OCI-LY1 (cell line): ENCODE measurements around the gene MYD88.

ENCODE experiments used
- H2AFZ ChIP-seq: fragments of 200-600 bp; sonication (generic), shearing (Covaris generic); 2 replicates; pipeline ENCODE4 v1.6.0; 2014; ENCODE audit warnings: antibody characterized with exemption, mild to moderate bottlenecking, low read length
- H3F3A ChIP-seq: fragments of 200-600 bp; sonication (generic), shearing (Covaris generic); 2 replicates; pipeline ENCODE4 v1.6.0; 2014; ENCODE audit warnings: mild to moderate bottlenecking, antibody characterized with exemption, low read length, moderate library complexity; ENCODE audit not compliant: insufficient read depth
- H3K27ac ChIP-seq: fragments of 200-600 bp; sonication (generic); 2 replicates; pipeline ENCODE4 v1.5.1; 2014; ENCODE audit warnings: low read length, mixed run types, mild to moderate bottlenecking, low read depth; ENCODE audit not compliant: poor library complexity, severe bottlenecking
- H3K27me3 ChIP-seq: fragments of 200-600 bp; sonication (generic); 2 replicates; pipeline ENCODE4 v1.6.0; 2014; ENCODE audit warnings: antibody characterized with exemption, mild to moderate bottlenecking, low read length, moderate library complexity; ENCODE audit not compliant: insufficient read depth
- H3K36me3 ChIP-seq: fragments of 200-600 bp; sonication (generic); 2 replicates; pipeline ENCODE4 v1.6.1; 2014; ENCODE audit warnings: mild to moderate bottlenecking, antibody characterized with exemption, low read length, moderate library complexity, mixed read lengths; ENCODE audit not compliant: insufficient read depth
- H3K4me1 ChIP-seq: fragments of 200-600 bp; sonication (generic); 2 replicates; pipeline ENCODE4 v1.5.1; 2014; ENCODE audit warnings: mild to moderate bottlenecking, low read length, moderate library complexity; ENCODE audit not compliant: insufficient read depth, severe bottlenecking
- H3K4me2 ChIP-seq: fragments of 200-600 bp; sonication (generic), shearing (Covaris generic); 2 replicates; pipeline ENCODE4 v1.6.1; 2014; ENCODE audit warnings: low read length
- H3K4me3 ChIP-seq: fragments of 200-600 bp; sonication (generic); 2 replicates; pipeline ENCODE4 v1.5.1; 2014; ENCODE audit warnings: low read length, low read depth, mild to moderate bottlenecking, mixed read lengths; ENCODE audit not compliant: poor library complexity, severe bottlenecking
- H3K79me2 ChIP-seq: fragments of 200-600 bp; shearing (Covaris generic); 2 replicates; pipeline ENCODE4 v1.6.1; 2016; ENCODE audit warnings: mixed run types, low read length, mixed read lengths; ENCODE audit not compliant: insufficient read depth
- H3K9ac ChIP-seq: fragments of 200-600 bp; sonication (generic), shearing (Covaris generic); 2 replicates; pipeline ENCODE4 v1.6.1; 2014; ENCODE audit warnings: mild to moderate bottlenecking, low read length, mixed read lengths
- H3K9me2 ChIP-seq: fragments of 200-600 bp; sonication (generic), shearing (Covaris generic); 2 replicates; pipeline ENCODE4 v1.6.1; 2014; ENCODE audit warnings: low read depth, mild to moderate bottlenecking, low read length, mixed read lengths
- H3K9me3 ChIP-seq: fragments of 200-600 bp; shearing (Covaris generic); 2 replicates; pipeline ENCODE4 v1.6.1; 2014; ENCODE audit warnings: low read length, mixed read lengths
- H4K20me1 ChIP-seq: fragments of 200-600 bp; sonication (generic), shearing (Covaris generic); 2 replicates; pipeline ENCODE4 v1.6.0; 2016; ENCODE audit warnings: mild to moderate bottlenecking, low read length; ENCODE audit not compliant: insufficient read depth
- CTCF ChIP-seq: fragments of 200-600 bp; sonication (generic), shearing (Covaris generic); IDR thresholded peaks from 2 replicates; pipeline ENCODE4 v1.5.1; 2017; ENCODE audit warnings: mild to moderate bottlenecking, antibody characterized with exemption, low read length, moderate library complexity, mixed read lengths
- EZH2 ChIP-seq: fragments of 200-600 bp; sonication (generic), shearing (Covaris generic); IDR thresholded peaks from 2 replicates; pipeline ENCODE4 v1.8.0; 2017; ENCODE audit warnings: borderline replicate concordance, mixed run types, mild to moderate bottlenecking, antibody characterized with exemption, low read length, moderate library complexity, mixed read lengths

The MYD88 gene

GRCh38 chr3:38154033-38154494 is 15.6 kb downstream of the MYD88 start:
- H3K4me1 ChIP-seq, result peaks cover 5% of the 10 kb centered on the region
- H3K27me3 ChIP-seq, result no peaks in the 10 kb centered on the region
- no peaks in the 10 kb centered on the region for H3K9me2 ChIP-seq
- H3K4me3 ChIP-seq, result no peak overlapping the region
- TF ChIP-seq CTCF (no peak), EZH2 (no peak)
- H3K9me3 ChIP-seq, result no peaks in the 10 kb centered on the region
- no peaks in the 10 kb centered on the region for H3K36me3 ChIP-seq
- no peak overlapping the region for H2AFZ ChIP-seq
- no peaks in the 10 kb centered on the region for H4K20me1 ChIP-seq
- H3K27ac ChIP-seq, result no peak overlapping the region
- H3K9ac ChIP-seq, result no peak overlapping the region
- no peak overlapping the region for H3K4me2 ChIP-seq
- no peaks in the 10 kb centered on the region for H3K79me2 ChIP-seq
- no peaks in the 10 kb centered on the region for H3F3A ChIP-seq

DNA sequence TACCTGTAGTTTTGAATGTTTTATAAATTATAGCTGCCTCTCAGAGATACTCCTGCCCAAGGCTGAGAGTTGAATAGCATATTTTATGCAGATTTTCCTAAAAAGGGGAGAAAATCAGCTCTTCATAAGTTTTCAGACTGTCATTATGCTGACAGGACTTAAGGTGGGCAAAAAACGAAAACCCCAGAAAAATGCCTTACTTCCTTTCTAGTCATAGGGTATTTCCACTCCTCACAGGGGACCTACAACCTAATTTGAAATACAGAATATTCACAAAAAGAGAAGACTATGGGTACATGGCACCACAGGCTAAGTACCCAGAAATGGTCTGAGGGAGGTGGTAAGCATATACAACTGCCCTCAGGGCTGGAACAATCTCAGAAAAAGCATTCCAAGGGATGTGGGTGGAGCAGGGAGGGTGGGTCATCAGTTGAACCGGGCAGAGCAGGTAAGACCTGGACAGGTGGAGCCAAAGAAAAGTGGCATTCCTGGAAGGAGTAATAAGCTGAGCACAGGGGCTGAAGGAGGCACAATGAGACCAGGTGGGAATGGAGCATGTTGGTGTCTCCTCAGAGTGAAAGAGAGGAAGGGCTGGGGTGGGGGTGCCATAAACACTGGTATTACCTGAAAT is 16.3 kb downstream of the MYD88 start:
- Histone ChIP-seq H3K9ac (no peak overlapping the region), H3K79me2 (no peaks in the 10 kb centered on the region), H3K4me2 (no peak overlapping the region), H3K9me3 (no peaks in the 10 kb centered on the region), H3F3A (no peaks in the 10 kb centered on the region), H3K4me1 (peaks cover under 1% of the 10 kb centered on the region), H4K20me1 (no peaks in the 10 kb centered on the region), H3K4me3 (no peak overlapping the region), H3K27ac (no peak overlapping the region), H3K36me3 (no peaks in the 10 kb centered on the region), H3K9me2 (no peaks in the 10 kb centered on the region), H3K27me3 (no peaks in the 10 kb centered on the region), H2AFZ (no peak overlapping the region)
- no peak for TF ChIP-seq EZH2
- no peak for TF ChIP-seq CTCF

DNA sequence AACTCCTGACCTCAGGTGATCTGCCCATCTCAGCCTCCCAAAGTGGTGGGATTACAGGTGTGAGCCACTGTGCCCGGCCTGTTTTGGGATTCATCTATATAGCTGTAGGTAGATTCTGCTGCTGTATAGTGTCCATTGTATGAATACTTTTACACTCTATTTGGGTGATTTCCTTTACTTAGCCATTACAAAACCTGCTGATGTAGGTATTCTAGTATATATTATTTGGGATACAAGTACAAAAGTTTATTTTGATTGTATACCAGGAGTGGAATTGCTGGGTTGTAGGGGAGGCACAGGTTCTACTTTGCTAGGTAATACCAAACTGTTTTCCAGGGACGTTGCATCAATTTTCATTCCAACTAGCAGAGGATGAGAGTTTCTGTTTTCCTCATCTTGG is 17.4 kb downstream of the MYD88 start:
- no peaks in the 10 kb centered on the region for H3K79me2 ChIP-seq
- no peaks in the 10 kb centered on the region for H3K27me3 ChIP-seq
- no peaks in the 10 kb centered on the region for H3K9me3 ChIP-seq
- no peak overlapping the region for H3K9ac ChIP-seq
- no peak overlapping the region for H3K4me2 ChIP-seq
- no peak for TF ChIP-seq EZH2
- no peak overlapping the region for H2AFZ ChIP-seq
- H3F3A ChIP-seq, result no peaks in the 10 kb centered on the region
- no peak overlapping the region for H3K4me3 ChIP-seq
- no peak overlapping the region for H3K27ac ChIP-seq
- no peaks in the 10 kb centered on the region for H3K4me1 ChIP-seq
- H3K9me2 ChIP-seq, result no peaks in the 10 kb centered on the region
- no peaks in the 10 kb centered on the region for H4K20me1 ChIP-seq
- H3K36me3 ChIP-seq, result no peaks in the 10 kb centered on the region

DNA sequence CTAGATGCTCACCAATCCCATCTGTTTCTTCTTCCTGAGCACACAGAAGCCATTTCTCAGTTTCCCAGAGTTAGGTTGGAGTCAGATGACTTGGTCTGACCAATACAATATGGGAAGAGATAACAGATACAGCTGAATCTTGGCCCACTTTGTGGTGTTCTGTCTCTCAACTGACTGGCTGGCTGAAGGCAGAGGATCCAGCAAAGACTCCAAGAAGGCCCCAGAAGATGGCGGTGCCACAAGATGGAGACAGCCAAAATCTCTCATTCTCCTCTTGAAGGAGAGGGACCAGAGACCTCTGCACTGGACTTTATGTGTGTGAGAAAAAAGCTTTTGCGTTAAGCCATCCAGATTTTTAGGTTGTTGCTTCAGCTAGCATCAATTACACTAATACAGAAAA is 18.7 kb downstream of the MYD88 start:
- TF ChIP-seq EZH2, result no peak
- no peak for TF ChIP-seq CTCF
- H2AFZ ChIP-seq, result no peak overlapping the region
- H3K4me1 ChIP-seq, result no peaks in the 10 kb centered on the region
- H3F3A ChIP-seq, result no peaks in the 10 kb centered on the region
- no peak overlapping the region for H3K4me2 ChIP-seq
- H3K9me3 ChIP-seq, result no peaks in the 10 kb centered on the region
- H3K36me3 ChIP-seq, result no peaks in the 10 kb centered on the region
- H3K27ac ChIP-seq, result no peak overlapping the region
- H4K20me1 ChIP-seq, result no peaks in the 10 kb centered on the region
- H3K9me2 ChIP-seq, result no peaks in the 10 kb centered on the region
- H3K27me3 ChIP-seq, result no peaks in the 10 kb centered on the region
- no peaks in the 10 kb centered on the region for H3K79me2 ChIP-seq
- no peak overlapping the region for H3K4me3 ChIP-seq
- H3K9ac ChIP-seq, result no peak overlapping the region
